LNCAP (cell line): ENCODE results near the gene CPSF6.

Source experiments
- TF ChIP-seq, protein P1 (sequence below): fragments of 450-650 bp; IDR thresholded peaks from 2 replicates; pipeline ENCODE4 v1.5.1; 2017; ENCODE audit warnings: mild to moderate bottlenecking

CPSF6 gene, protein sequence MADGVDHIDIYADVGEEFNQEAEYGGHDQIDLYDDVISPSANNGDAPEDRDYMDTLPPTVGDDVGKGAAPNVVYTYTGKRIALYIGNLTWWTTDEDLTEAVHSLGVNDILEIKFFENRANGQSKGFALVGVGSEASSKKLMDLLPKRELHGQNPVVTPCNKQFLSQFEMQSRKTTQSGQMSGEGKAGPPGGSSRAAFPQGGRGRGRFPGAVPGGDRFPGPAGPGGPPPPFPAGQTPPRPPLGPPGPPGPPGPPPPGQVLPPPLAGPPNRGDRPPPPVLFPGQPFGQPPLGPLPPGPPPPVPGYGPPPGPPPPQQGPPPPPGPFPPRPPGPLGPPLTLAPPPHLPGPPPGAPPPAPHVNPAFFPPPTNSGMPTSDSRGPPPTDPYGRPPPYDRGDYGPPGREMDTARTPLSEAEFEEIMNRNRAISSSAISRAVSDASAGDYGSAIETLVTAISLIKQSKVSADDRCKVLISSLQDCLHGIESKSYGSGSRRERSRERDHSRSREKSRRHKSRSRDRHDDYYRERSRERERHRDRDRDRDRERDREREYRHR

DNA sequence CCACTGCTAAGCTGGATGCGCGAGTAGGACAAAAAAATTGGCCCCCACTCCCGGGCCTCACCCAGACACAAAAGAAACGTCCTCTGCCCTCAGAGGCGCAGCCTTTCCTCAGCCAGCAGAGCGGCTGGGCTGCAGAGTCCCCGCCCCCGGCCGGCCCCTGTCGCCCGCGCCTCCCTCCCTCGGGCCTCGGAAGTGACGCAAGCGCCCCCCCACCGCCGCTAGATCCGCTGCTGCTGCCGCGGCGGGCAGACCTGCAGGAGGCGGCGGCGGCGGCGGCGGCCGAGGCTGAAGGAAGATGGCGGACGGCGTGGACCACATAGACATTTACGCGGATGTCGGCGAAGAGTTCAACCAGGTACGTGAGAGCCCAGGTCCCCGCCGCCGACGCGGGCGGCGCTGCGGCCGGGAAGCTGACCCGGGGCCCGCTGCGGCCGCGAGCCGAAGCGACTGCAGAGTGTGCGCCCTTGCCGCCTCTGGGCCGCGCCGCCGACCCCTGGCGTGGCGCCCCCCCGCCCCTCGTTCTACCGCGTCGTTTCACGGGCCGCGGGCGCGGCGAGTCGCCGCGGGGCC is at the start of gene CPSF6:
CPSF6 (plus strand) TSS at position 218 of the 570 bp plus-strand sequence; CDS start at position 296, 78 bp downstream.
- TF ChIP-seq, protein P1, sequence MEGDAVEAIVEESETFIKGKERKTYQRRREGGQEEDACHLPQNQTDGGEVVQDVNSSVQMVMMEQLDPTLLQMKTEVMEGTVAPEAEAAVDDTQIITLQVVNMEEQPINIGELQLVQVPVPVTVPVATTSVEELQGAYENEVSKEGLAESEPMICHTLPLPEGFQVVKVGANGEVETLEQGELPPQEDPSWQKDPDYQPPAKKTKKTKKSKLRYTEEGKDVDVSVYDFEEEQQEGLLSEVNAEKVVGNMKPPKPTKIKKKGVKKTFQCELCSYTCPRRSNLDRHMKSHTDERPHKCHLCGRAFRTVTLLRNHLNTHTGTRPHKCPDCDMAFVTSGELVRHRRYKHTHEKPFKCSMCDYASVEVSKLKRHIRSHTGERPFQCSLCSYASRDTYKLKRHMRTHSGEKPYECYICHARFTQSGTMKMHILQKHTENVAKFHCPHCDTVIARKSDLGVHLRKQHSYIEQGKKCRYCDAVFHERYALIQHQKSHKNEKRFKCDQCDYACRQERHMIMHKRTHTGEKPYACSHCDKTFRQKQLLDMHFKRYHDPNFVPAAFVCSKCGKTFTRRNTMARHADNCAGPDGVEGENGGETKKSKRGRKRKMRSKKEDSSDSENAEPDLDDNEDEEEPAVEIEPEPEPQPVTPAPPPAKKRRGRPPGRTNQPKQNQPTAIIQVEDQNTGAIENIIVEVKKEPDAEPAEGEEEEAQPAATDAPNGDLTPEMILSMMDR: no peak

DNA sequence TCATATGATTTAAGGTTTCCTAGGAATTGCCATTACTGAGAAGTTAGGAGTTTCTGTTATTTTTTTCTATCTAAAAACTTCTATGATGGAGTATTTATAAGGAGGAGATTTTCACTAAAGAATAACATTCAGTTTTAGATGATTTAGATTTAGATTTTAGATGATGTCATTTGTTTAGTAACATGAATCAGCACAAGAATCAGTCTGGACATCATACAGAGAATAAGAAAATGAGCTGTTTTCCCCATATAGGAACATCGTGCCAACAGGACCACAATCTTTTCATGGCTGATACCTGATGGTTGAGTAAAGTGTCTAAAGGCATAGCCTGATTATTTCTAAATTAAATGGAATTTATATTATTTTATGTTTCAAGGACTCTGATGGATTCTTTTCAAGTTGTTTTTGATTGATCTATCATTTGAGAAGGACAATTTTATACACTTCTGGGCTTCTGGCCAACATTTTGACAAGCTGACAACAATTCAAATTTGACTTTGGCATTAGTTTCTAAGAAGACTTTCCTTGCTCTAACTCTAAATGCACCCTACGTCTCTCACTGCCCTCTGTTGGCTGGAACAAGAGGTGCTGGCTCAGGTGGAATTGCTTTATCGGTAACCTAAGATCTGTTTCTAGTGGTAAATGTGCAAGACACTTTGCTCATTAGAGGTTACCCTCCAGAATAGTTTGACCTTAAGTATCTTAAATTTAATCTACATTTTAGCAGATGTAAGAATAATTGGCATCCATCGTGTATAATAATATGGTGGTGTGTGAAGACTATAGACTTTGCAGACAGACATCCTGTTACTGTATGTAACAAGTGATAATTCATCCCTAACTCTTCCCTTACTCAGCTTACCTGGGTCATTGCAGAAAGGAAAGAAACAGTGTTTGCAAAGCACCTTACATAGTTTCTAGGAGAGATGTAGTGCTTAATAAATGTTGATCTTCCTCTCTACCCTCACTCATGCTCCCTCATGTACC is 42.8 kb upstream of the CPSF6 start:
- TF ChIP-seq, protein P1: peak; percentile 70

DNA sequence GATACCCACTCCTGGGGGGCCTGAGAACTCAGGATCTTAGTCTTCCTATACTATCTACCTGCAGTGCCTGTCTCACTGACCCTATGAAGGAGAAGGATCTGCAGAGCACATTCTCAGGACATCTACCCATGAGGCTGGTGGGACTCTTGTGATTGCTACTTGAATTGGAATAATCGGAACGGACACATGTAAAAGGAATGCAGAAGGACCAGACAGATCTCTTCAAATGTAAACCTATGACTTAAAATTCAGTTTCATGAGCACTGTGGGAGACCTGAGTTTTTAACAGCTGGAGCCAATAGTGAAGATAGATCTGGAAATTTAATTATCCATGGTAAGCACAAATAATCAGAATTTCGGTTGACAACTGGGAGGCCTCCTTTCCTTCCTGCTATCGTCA is 35.2 kb upstream of the CPSF6 start:
- TF ChIP-seq, protein P1: no peak

DNA sequence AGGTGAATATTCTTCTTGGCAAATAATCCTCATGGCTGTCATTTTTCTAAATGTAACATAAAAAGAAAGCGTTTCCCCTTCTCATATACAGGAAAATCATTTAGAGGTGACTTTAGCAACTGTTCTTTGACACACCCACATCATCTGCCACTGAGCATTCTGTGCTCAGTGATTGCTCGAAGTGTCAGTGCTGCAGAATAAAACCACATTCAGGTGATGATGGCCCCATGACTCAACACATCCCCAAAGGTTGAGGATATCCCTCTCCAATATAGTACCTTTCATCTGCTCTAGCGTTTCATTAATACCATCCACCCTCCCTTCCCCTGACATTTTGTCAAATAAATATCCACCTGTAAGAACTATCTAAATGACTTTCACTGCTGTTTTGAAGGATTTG is 28.7 kb upstream of the CPSF6 start:
- TF ChIP-seq, protein P1: no peak

DNA sequence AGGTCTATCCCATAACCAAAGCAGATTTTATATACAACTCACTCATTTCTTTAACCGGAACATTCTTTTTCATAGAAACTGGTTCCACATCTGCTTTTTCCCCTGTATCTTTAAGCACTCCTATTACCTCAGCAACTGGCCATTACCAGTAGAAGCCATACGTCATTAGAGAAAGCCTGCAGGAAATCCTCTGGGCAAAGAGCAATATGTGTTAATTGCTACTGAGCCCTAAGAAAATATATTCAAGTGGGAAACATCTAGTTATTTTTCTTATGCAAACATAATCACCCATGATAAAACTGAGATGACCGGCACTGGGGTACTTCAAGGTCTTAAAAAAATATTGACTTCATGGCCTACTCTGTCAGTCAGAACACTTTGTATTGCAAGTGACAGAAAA is 28.2 kb upstream of the CPSF6 start:
- TF ChIP-seq, protein P1: no peak

DNA sequence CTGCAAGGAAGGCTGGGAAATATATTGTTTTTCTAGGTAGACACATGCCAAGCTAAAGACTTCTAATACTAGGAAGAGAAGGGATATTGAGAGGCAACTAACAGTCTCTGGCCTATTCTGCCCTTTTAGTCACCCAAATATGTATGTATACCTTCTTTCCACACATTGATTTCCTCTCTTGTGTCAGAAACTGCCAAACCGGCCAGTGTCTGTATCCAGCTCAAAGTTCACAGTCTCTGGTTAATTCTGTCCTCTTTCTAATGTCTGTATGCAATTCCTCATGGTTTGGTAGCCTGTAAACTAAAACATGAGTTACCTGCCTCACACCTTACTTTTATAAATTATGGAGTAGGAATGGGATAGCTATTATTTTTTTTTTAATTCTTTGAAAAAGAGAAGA is 25.2 kb upstream of the CPSF6 start:
- TF ChIP-seq, protein P1: no peak
